CD14-positive monocyte (primary cell): ENCODE measurements around the gene TUBB1. TPM values are rescaled to one million over a fixed set of nuclear protein-coding genes. Genes with fewer than 3 reads are reported as not detected.
A peak's percentile ranks its signal among the peaks of the same experiment; 100 is the strongest.
"Not testable (repeated sequence)": the region's sequence is repeated elsewhere in the genome, so short reads cannot be mapped to it uniquely, and the experiment has no call there.

Source experiments
- DNase-seq, 3 donors: peaks; one replicate each; pipeline ENCODE4 v3.0.0-alpha.2; 2011 to 2022
- H2AFZ ChIP-seq: 2 replicates; pipeline ENCODE4 v1.6.0; 2012; ENCODE audit warnings: mild to moderate bottlenecking, low read depth, low read length, inconsistent platforms; ENCODE audit not compliant: insufficient read depth, poor library complexity, severe bottlenecking
- H3K27ac ChIP-seq, 2 donors: 1 replicate in 1 of 2; 2 replicates in 1 of 2; pipeline ENCODE4 v1.5.1; 2012 to 2013; ENCODE audit warnings: low read length in 2 of 2, control low read depth in 1 of 2, inconsistent platforms in 1 of 2, low read depth in 1 of 2, mild to moderate bottlenecking in 1 of 2
- H3K27me3 ChIP-seq, 2 donors: one replicate each; pipeline versions ENCODE4 v1.6.0 to v1.6.1; 2011 to 2013; ENCODE audit warnings: low read length in 2 of 2; ENCODE audit not compliant: control insufficient read depth in 2 of 2, insufficient read depth in 2 of 2
- H3K36me3 ChIP-seq, 2 donors: replicated peaks in 1 of 2; 1 replicate in 1 of 2; 2 replicates in 1 of 2; pipeline versions ENCODE4 v1.5.1 to v1.6.1; 2012 to 2013; ENCODE audit warnings: low read length in 2 of 2, control low read depth in 1 of 2, inconsistent platforms in 1 of 2, mild to moderate bottlenecking in 1 of 2; ENCODE audit not compliant: insufficient read depth in 2 of 2, control insufficient read depth in 1 of 2
- H3K4me1 ChIP-seq, 2 donors: 1 replicate in 1 of 2; 2 replicates in 1 of 2; pipeline versions ENCODE4 v1.5.1 to v1.6.1; 2012 to 2013; ENCODE audit warnings: low read length in 2 of 2, control low read depth in 1 of 2, inconsistent platforms in 1 of 2, mild to moderate bottlenecking in 1 of 2, moderate library complexity in 1 of 2; ENCODE audit not compliant: insufficient read depth in 2 of 2, control insufficient read depth in 1 of 2
- H3K4me2 ChIP-seq: replicated peaks from 2 replicates; pipeline ENCODE3; 2012; ENCODE audit warnings: low read length, moderate library complexity, mild to moderate bottlenecking; ENCODE audit not compliant: poor library complexity, severe bottlenecking; ENCODE audit errors: extremely low read depth
- H3K4me3 ChIP-seq, 3 experiments: fragments of 200-600 bp in 1 of 3; sonication (generic) in 1 of 3; replicated peaks in 1 of 3; 1 replicate in 2 of 3; 2 replicates in 1 of 3; pipeline ENCODE4 v1.5.1; 2011 to 2013; ENCODE audit warnings: low read length in 3 of 3, mild to moderate bottlenecking in 3 of 3, control low read depth in 2 of 3, low read depth in 2 of 3, inconsistent platforms in 1 of 3, moderate library complexity in 1 of 3
- H3K79me2 ChIP-seq: 2 replicates; pipeline ENCODE4 v1.6.0; 2012; ENCODE audit warnings: mild to moderate bottlenecking, control low read depth, inconsistent platforms, low read length, moderate library complexity; ENCODE audit not compliant: insufficient read depth
- H3K9ac ChIP-seq: 2 replicates; pipeline ENCODE4 v1.6.0; 2017; ENCODE audit warnings: low read length, mild to moderate bottlenecking; ENCODE audit not compliant: insufficient read depth, poor library complexity, severe bottlenecking
- H3K9me3 ChIP-seq, 2 donors: replicated peaks in 1 of 2; 1 replicate in 1 of 2; 2 replicates in 1 of 2; pipeline versions ENCODE4 v1.5.1 to v1.6.1; 2012 to 2013; ENCODE audit warnings: low read length in 2 of 2, control low read depth in 1 of 2; ENCODE audit not compliant: control insufficient read depth in 1 of 2, insufficient read depth in 1 of 2
- H4K20me1 ChIP-seq: 2 replicates; pipeline ENCODE4 v1.6.0; 2012; ENCODE audit warnings: mild to moderate bottlenecking, low read length, control low read depth, moderate library complexity; ENCODE audit not compliant: insufficient read depth
- H3K27ac Mint-ChIP-seq, 7 donors: one replicate each; pipeline ENCODE4 v1.8.0; 2020; ENCODE audit warnings: mild to moderate bottlenecking in 7 of 7, mixed read lengths in 7 of 7, moderate library complexity in 6 of 7, inconsistent platforms in 2 of 7
- H3K27me3 Mint-ChIP-seq, 3 donors: one replicate each; pipeline ENCODE4 v1.8.0; 2021 to 2022; ENCODE audit warnings: low read depth in 3 of 3, mild to moderate bottlenecking in 3 of 3, mixed read lengths in 3 of 3, moderate library complexity in 3 of 3, inconsistent platforms in 1 of 3
- H3K36me3 Mint-ChIP-seq, 2 donors: one replicate each; pipeline ENCODE4 v1.8.0; 2020; ENCODE audit warnings: mixed read lengths in 2 of 2, inconsistent platforms in 1 of 2, mild to moderate bottlenecking in 1 of 2
- H3K4me1 Mint-ChIP-seq: one replicate; pipeline ENCODE4 v1.8.0; 2020; ENCODE audit warnings: mild to moderate bottlenecking, mixed read lengths
- H3K4me3 Mint-ChIP-seq, 2 donors: one replicate each; pipeline ENCODE4 v1.8.0; 2020; ENCODE audit warnings: mild to moderate bottlenecking in 2 of 2, mixed read lengths in 2 of 2, moderate library complexity in 1 of 2
- H3K9me3 Mint-ChIP-seq, 7 donors: one replicate each; pipeline ENCODE4 v1.8.0; 2020 to 2022; ENCODE audit warnings: mixed read lengths in 7 of 7, mild to moderate bottlenecking in 6 of 7, moderate library complexity in 6 of 7, inconsistent platforms in 2 of 7
- WGBS: methylation state at CpG from one replicate; pipeline ENCODE4 v1.1.5; 2013; ENCODE audit warnings: missing lambda C conversion rate; ENCODE audit not compliant: insufficient coverage; 5-methylcytosine and 5-hydroxymethylcytosine counted together
- intact Hi-C, 2 donors: fragments of 100-400 bp; cut with micrococcal nuclease; formaldehyde crosslinking; loops; one replicate each; pipeline versions ENCODE4 v1.15.0 to v1.15.1; 2023
- polyA plus RNA-seq, 3 donors: library from polyadenylated mRNA; depleted of rRNA in 1 of 3; unstranded in 2 of 3; stranded (reverse) in 1 of 3; fragments of 300-500 nt in 2 of 3; fragments of >200 nt in 1 of 3; fragmentation: Illumina TruSeq in 2 of 3; gene quantifications; 1 replicate in 2 of 3; 2 replicates in 1 of 3; pipeline ENCODE4 v1.2.3, GENCODE V29; 2012 to 2021
- TF ChIP-seq, protein P1 (sequence below): fragments of 200-600 bp; IDR thresholded peaks from one replicate; pipeline ENCODE4 v1.8.0; 2022; ENCODE audit warnings: antibody characterized with exemption, mild to moderate bottlenecking

The TUBB1 gene
- polyA plus RNA-seq, 3 donors, result 0.09 to 3.1 (median 2.4) TPM

DNA sequence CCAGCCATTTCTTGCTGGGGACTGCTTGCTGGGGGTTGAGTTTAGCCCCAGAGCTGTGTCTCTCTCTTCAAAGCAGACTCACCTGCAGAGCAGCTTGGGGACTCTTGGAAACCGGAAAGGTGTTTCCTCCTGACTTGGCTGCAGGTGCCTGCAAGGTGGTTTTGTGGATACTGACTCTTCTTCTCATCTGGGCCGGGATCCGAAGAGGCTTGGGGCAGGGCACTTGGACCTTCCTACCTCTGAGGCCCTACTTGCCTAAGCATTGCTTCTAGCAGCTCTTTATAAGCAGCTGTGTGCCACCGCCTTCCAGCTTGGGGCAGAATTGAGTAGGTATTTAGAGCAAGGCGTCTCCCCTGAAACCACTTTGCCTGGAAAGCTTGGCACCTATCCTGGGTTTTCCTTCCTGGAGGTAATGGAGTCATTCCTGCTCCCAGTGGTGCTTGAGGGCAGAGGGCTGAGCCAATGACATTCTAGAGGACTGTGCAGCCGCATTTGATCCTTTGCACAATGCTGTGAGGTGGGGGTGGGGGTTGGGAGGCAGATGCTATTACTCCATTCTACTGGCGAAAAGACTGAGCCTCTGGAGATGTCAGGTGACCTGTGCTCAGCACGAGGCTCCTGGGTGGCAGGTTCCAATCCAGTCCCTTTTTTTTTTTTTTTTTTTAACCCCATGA, 8.8 kb upstream of the TUBB1 start:
- peaks cover 35 to 38% of the 10 kb centered on the region in 2 donors for H3K4me1 ChIP-seq
- Mint-ChIP-seq H3K27ac (no peak overlapping the region), H3K4me1 (peaks cover 31% of the 10 kb centered on the region), H3K4me3 (no peak overlapping the region), H3K9me3 (no peaks in the 10 kb centered on the region), H3K27me3 (peaks cover 8 to 21% (median 11%) of the 10 kb centered on the region in 3 donors), H3K36me3 (peaks cover 18 to 22% of the 10 kb centered on the region in 2 donors)
- DNase-seq, result no peak
- H3K9me3 ChIP-seq, result no peaks in the 10 kb centered on the region
- no peak overlapping the region for H3K4me3 ChIP-seq
- no peaks in the 10 kb centered on the region for H3K27me3 ChIP-seq
- intact Hi-C loops, result no loop called here
- H3K27ac ChIP-seq, result peak overlapping the region in 1 of 2 donors; percentile 15
- H4K20me1 ChIP-seq, result peaks cover 10% of the 10 kb centered on the region
- H3K36me3 ChIP-seq, result no peaks in the 10 kb centered on the region
- 90% methylated on average over 3 of the region's 8 CpGs for WGBS
- no peak overlapping the region for H3K9ac ChIP-seq
- no peak overlapping the region for H2AFZ ChIP-seq
- no peak overlapping the region for H3K4me2 ChIP-seq
- peaks cover 20% of the 10 kb centered on the region for H3K79me2 ChIP-seq
- TF ChIP-seq, protein P1, sequence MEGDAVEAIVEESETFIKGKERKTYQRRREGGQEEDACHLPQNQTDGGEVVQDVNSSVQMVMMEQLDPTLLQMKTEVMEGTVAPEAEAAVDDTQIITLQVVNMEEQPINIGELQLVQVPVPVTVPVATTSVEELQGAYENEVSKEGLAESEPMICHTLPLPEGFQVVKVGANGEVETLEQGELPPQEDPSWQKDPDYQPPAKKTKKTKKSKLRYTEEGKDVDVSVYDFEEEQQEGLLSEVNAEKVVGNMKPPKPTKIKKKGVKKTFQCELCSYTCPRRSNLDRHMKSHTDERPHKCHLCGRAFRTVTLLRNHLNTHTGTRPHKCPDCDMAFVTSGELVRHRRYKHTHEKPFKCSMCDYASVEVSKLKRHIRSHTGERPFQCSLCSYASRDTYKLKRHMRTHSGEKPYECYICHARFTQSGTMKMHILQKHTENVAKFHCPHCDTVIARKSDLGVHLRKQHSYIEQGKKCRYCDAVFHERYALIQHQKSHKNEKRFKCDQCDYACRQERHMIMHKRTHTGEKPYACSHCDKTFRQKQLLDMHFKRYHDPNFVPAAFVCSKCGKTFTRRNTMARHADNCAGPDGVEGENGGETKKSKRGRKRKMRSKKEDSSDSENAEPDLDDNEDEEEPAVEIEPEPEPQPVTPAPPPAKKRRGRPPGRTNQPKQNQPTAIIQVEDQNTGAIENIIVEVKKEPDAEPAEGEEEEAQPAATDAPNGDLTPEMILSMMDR, result no peak

DNA sequence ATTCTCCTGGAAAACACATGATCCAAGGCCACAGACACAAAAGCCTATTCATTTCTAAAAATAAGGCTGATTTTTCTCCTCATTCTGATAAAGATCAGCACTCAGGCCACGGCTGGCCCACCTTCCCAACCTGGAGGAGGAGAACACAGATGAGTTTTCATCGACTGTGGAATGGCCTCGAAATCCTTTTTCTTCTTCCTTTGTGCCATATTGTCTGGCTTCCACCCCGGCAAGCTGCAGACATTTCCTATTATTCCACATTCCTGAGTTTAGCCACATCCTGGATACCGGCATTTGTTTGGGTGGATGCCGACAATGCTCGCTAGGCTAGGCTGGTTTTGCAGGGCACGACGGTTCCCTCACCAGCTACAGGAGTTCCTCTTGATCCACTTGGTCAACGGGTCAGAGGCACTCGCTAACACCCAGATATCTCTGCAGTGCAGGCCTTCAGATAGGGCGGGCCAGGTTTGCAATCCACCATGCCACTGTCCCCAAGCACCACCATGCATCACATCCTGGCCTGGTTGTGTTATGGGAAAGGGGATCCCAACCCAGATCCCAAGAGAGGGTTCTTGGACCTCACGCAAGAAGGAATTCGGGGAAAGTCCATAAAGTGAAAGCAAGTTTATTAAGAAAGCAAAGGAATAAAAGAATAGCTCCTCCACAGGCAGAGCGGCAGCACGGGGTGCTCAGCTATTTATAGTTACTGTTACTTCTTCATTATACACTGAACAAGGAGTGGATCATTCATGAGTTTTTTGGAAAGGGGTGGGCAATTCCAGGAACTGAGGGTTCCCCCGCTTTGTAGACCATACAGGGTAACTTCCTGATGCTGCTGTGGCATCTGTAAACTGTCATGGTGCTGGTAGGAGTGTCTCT, 8.0 kb upstream of the TUBB1 start:
- H3K36me3 ChIP-seq, result no peaks in the 10 kb centered on the region
- H3K4me1 ChIP-seq, result peaks cover 28 to 31% of the 10 kb centered on the region in 2 donors
- no peak for DNase-seq
- peaks cover 6% of the 10 kb centered on the region for H4K20me1 ChIP-seq
- H3K79me2 ChIP-seq, result peaks cover 13% of the 10 kb centered on the region
- no peak overlapping the region for H3K9ac ChIP-seq
- no peak overlapping the region for H2AFZ ChIP-seq
- WGBS, result 82% methylated on average over 12 of the region's 17 CpGs
- H3K27ac ChIP-seq, result no peak overlapping the region
- Mint-ChIP-seq H3K36me3 (peaks cover 18 to 22% of the 10 kb centered on the region in 2 donors), H3K27me3 (peaks cover 8 to 21% (median 11%) of the 10 kb centered on the region in 3 donors), H3K9me3 (no peaks in the 10 kb centered on the region), H3K27ac (peak overlapping the region in 2 of 7 donors; percentile 32 to 86), H3K4me1 (peaks cover 27% of the 10 kb centered on the region), H3K4me3 (peak overlapping the region in 1 of 2 donors; percentile 39)
- no peaks in the 10 kb centered on the region for H3K27me3 ChIP-seq
- no peaks in the 10 kb centered on the region for H3K9me3 ChIP-seq
- H3K4me3 ChIP-seq, result no peak overlapping the region
- TF ChIP-seq, protein P1, result no peak
- intact Hi-C loops, result no loop called here
- H3K4me2 ChIP-seq, result peak overlapping the region; percentile 10

DNA sequence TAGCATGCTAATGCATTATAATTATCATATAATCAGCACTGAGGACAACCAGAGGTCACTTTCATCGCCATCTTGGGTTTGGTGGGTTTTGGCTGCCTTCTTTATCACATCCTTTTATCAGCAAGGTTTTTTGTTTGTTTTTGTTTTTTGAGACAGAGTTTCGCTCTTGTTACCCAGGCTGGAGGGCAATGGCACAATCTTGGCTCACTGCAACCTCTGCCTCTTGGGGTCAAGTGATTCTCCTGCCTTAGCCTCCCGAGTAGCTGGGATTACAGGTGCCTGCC, 7.4 kb upstream of the TUBB1 start:
- H3K9me3 ChIP-seq, H3K4me2 ChIP-seq, DNase-seq, H3K36me3 ChIP-seq, H3K4me3 Mint-ChIP-seq, H2AFZ ChIP-seq, H3K9ac ChIP-seq, H3K27me3 ChIP-seq, intact Hi-C loops, H4K20me1 ChIP-seq, H3K9me3 Mint-ChIP-seq, H3K79me2 ChIP-seq, H3K27ac ChIP-seq, H3K4me3 ChIP-seq: not testable (repeated sequence)
- 91% methylated on average over 2 of the region's 3 CpGs for WGBS
- peaks cover 8 to 21% (median 11%) of the 10 kb centered on the region in 3 donors for H3K27me3 Mint-ChIP-seq
- peaks cover 28 to 36% of the 10 kb centered on the region in 2 donors for H3K4me1 ChIP-seq
- H3K27ac Mint-ChIP-seq, result peak overlapping the region in 1 of 7 donors; percentile 61
- peaks cover 18 to 24% of the 10 kb centered on the region in 2 donors for H3K36me3 Mint-ChIP-seq
- peaks cover 33% of the 10 kb centered on the region for H3K4me1 Mint-ChIP-seq
